H1 (cell line): ENCODE measurements around the gene POTEH.
"Not testable (repeated sequence)": the region's sequence is repeated elsewhere in the genome, so short reads cannot be mapped to it uniquely, and the experiment has no call there.

Experiments
- BRCA1 ChIP-seq: IDR thresholded peaks from 2 replicates; pipeline ENCODE4 v1.6.1; 2012; ENCODE audit warnings: low read depth, low read length, improper control_type of control experiment
- CTCF ChIP-seq, 3 experiments: IDR thresholded peaks; 1 replicate in 2 of 3; 2 replicates in 1 of 3; pipeline versions ENCODE4 v1.5.1 to v1.6.1; 2011; ENCODE audit warnings: low read length in 3 of 3, mild to moderate bottlenecking in 3 of 3, inconsistent platforms in 2 of 3, low read depth in 1 of 3, moderate library complexity in 1 of 3; ENCODE audit not compliant: insufficient read depth in 1 of 3; ENCODE audit errors: control extremely low read depth in 1 of 3
- EZH2 ChIP-seq: fragments of 200-600 bp; sonication (generic); IDR thresholded peaks from 2 replicates; pipeline ENCODE4 v1.7.1; 2012; ENCODE audit warnings: low read depth, mild to moderate bottlenecking, moderate library complexity, low read length, inconsistent platforms; ENCODE audit not compliant: severe bottlenecking
- GTF2F1 ChIP-seq: IDR thresholded peaks from 2 replicates; pipeline ENCODE4 v1.6.1; 2012; ENCODE audit warnings: low read depth, low read length, improper control_type of control experiment, borderline replicate concordance
- JUN ChIP-seq: IDR thresholded peaks from 2 replicates; pipeline ENCODE4 v1.6.1; 2011; ENCODE audit warnings: low read depth, mild to moderate bottlenecking, improper control_type of control experiment, low read length
- JUND ChIP-seq: IDR thresholded peaks from 2 replicates; pipeline ENCODE4 v1.6.1; 2011; ENCODE audit warnings: mild to moderate bottlenecking, improper control_type of control experiment, low read length
- POLR2A ChIP-seq, 2 experiments: IDR thresholded peaks; 1 replicate in 1 of 2; 2 replicates in 1 of 2; pipeline ENCODE4 v1.6.1; 2011; ENCODE audit warnings: low read depth in 2 of 2, low read length in 2 of 2, mild to moderate bottlenecking in 2 of 2; ENCODE audit errors: control extremely low read depth in 1 of 2
- POLR2AphosphoS5 ChIP-seq: IDR thresholded peaks from 2 replicates; pipeline ENCODE4 v1.6.1; 2011; ENCODE audit warnings: low read depth, low read length
- RAD21 ChIP-seq, 2 experiments: IDR thresholded peaks in 1 of 2; conservative IDR thresholded peaks in 1 of 2; 2 replicates each; pipeline ENCODE4 v1.6.1; 2011; ENCODE audit warnings: low read depth in 2 of 2, low read length in 2 of 2, improper control_type of control experiment in 1 of 2, inconsistent platforms in 1 of 2, mild to moderate bottlenecking in 1 of 2, moderate library complexity in 1 of 2
- RXRA ChIP-seq: IDR thresholded peaks from 2 replicates; pipeline ENCODE4 v1.6.1; 2011; ENCODE audit warnings: low read depth, mild to moderate bottlenecking, low read length, moderate library complexity; ENCODE audit not compliant: insufficient read depth
- ZNF274 ChIP-seq: IDR thresholded peaks from 2 replicates; pipeline ENCODE4 v1.7.0; 2012; ENCODE audit warnings: low read length, borderline replicate concordance; ENCODE audit errors: extremely low read depth
- TF ChIP-seq, protein P1 (sequence below): IDR thresholded peaks from 2 replicates; pipeline ENCODE4 v1.6.1; 2011; ENCODE audit warnings: low read length, improper control_type of control experiment

DNA sequence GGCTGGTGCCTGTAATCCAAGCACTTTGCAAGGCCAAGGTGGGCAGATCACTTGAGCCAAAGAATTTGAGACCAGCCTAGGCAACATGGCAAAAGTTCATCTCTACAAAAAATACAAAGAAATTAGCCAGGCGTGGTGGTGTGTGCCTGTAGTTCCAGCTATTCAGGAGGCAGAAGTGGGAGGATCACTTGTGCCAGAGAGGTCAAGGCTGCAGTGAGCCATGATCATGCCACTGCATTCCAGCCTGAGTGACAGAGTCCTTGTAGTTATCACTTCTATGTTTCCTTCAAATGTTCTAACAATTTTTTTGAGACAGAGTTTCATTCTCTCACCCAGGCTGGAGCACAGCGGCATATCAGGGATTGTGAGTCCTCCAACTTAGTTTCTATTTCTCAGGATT is 36.6 kb upstream of the POTEH start:
- not testable (repeated sequence) for TF ChIP-seq RXRA; GTF2F1; CTCF (IDR thresholded peaks at IDR 0.05; ENCODE audit: control extremely low read depth in 1 of 3, insufficient read depth in 1 of 3, low read depth in 1 of 3, low read length in 3 of 3); POLR2A (IDR thresholded peaks at IDR 0.05; ENCODE audit: control extremely low read depth in 1 of 2, low read depth in 2 of 2, low read length in 2 of 2); JUND; RAD21 (IDR thresholded peaks at IDR 0.05 in 1 of 2, conservative IDR thresholded peaks at IDR 0.05 in 1 of 2; ENCODE audit: low read depth in 2 of 2, low read length in 2 of 2); POLR2AphosphoS5; BRCA1; EZH2; ZNF274; JUN
- TF ChIP-seq, protein P1, sequence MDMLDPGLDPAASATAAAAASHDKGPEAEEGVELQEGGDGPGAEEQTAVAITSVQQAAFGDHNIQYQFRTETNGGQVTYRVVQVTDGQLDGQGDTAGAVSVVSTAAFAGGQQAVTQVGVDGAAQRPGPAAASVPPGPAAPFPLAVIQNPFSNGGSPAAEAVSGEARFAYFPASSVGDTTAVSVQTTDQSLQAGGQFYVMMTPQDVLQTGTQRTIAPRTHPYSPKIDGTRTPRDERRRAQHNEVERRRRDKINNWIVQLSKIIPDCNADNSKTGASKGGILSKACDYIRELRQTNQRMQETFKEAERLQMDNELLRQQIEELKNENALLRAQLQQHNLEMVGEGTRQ = not testable (repeated sequence)
